Measurements from ENCODE around the gene P2RY1.

The P2RY1 gene, protein sequence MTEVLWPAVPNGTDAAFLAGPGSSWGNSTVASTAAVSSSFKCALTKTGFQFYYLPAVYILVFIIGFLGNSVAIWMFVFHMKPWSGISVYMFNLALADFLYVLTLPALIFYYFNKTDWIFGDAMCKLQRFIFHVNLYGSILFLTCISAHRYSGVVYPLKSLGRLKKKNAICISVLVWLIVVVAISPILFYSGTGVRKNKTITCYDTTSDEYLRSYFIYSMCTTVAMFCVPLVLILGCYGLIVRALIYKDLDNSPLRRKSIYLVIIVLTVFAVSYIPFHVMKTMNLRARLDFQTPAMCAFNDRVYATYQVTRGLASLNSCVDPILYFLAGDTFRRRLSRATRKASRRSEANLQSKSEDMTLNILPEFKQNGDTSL

DNA sequence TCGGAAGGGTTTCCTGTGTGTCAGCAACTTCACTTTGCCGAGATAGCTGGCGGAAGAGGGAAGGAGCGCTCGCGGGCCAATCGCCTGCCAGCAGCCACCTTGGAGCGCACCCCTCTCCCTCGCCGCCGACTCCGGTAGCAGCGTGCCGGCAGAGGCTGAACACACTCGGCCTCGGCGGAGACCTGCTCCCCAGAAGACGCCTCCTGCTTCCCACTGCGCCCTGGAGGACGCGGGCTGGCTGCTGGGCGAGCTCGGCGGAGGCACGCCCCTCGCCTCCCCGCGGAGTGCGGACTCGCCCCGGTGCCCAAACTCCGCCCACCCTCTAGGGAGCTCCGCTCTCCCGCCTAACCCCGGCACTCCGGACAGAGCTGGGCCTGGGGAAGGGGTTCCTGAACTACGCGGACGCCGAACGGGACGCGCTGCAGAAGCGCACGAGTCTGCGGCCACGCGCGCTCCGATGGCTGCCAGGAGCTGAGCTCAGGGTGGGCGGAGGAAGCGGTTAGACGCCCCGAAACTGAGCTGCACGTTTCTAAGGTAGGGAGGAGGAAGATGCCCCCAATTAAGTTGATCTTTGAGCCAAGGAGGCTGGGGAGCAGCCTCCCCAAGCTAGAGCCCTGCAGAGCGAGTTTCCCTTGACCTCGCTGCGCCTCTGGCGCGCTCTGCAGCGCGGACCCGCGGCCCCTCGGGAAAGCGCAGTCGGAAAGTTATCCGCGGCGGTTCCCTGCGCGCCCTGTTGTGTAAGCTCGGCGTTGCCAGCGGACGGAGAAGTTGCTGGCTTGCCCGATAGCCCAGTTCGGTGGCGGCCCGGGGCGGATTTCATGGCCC is at the start of gene P2RY1:
Gene P2RY1, plus strand, starts transcription at position 356 of the 825 bp plus-strand sequence. CDS start 652 bp downstream, outside the sequence.
- peak within 1 kb of the TSS; percentile 67 for H3K27ac ChIP-seq (ENCODE audit: low read depth, low read length)
- H3K4me3 ChIP-seq (ENCODE audit: low read length), result peak within 1 kb of the TSS; percentile 95
- no peaks in the 10 kb centered on the region for H3K36me3 ChIP-seq (ENCODE audit: control insufficient read depth, insufficient read depth, low read length)
- H3K9ac ChIP-seq (ENCODE audit: low read length), result peak within 1 kb of the TSS; percentile 61
- no peaks in the 10 kb centered on the region for H3K4me1 ChIP-seq (ENCODE audit: control insufficient read depth, insufficient read depth, low read length)
- H3K27me3 ChIP-seq (ENCODE audit: control insufficient read depth, insufficient read depth, low read length), result no peaks in the 10 kb centered on the region

DNA sequence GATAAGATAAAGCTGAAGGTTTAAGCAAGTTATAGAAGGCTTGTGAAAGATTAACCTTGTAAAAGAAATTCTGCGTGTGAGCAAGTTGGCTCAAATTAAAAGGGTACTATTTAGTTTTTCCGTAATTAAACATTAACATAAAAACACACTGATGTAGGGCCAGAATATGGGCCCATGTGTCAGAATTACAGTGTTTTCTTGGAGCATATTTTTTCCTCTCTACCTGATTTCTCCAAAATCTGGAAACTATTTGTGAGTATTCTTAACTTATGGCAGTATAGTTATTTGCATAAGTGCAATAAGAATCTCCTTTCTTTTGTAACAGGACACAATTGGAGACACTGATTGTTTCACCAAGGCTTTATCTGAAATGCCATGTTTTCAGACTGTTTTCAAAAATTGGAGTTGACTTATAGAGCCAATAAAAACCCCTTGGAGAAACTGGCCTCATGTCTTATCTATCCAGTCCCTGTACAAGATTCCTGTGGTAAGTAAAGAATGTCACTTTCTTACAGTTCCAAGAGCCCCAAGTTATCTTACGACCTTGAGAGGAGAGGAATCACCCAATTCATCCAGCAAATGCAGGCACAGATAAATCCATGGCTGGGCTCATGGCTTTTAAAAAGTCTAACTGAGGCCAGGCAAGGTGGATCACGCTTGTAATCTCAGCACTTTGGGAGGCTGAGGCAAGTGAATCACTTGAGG is 47.8 kb upstream of the P2RY1 start:
- Histone ChIP-seq H3K4me1 (ENCODE audit: control insufficient read depth, insufficient read depth, low read length) (no peaks in the 10 kb centered on the region), H3K27me3 (ENCODE audit: control insufficient read depth, insufficient read depth, low read length) (no peaks in the 10 kb centered on the region), H3K4me3 (ENCODE audit: low read length) (no peak overlapping the region), H3K36me3 (ENCODE audit: control insufficient read depth, insufficient read depth, low read length) (no peaks in the 10 kb centered on the region), H3K9ac (ENCODE audit: low read length) (no peak overlapping the region), H3K27ac (ENCODE audit: low read depth, low read length) (no peak overlapping the region)

DNA sequence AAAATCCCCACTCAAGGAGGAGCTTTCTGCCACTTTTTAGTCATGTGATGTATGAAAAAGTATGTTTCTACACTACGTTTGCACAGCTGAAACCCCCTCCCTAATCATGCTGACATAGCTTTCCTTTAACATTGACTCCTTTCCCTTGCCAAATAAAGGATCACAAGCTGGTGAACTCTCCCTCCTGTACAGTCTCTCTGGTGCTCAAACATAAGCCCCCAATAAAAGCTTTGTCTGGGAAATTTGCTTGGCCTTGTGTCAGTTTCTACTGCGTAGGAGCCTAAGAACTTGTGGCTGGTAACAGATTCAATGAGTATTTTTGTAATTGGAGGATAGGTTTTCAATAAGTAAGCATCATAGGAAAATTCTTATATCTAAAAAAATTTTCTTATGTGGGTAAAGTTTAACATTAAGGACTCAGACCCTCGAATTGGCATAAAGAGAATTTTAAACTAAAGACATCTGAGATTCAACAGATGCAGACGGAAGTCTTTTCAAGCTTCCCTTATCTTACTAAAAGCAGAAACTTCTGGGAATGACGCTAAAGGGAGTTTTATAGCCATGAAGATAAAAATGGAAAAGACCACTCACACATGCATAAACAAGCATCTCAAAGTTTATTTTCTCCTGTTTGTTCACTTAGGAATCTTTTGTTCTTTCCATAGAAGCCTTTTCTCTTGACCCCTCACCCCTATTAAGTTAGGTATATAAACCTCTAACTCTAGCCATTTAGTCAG is 44.1 kb upstream of the P2RY1 start:
- no peaks in the 10 kb centered on the region for H3K4me1 ChIP-seq (ENCODE audit: control insufficient read depth, insufficient read depth, low read length)
- H3K4me3 ChIP-seq (ENCODE audit: low read length), result no peak overlapping the region
- no peak overlapping the region for H3K27ac ChIP-seq (ENCODE audit: low read depth, low read length)
- H3K36me3 ChIP-seq (ENCODE audit: control insufficient read depth, insufficient read depth, low read length), result no peaks in the 10 kb centered on the region
- H3K27me3 ChIP-seq (ENCODE audit: control insufficient read depth, insufficient read depth, low read length), result no peaks in the 10 kb centered on the region
- no peak overlapping the region for H3K9ac ChIP-seq (ENCODE audit: low read length)

DNA sequence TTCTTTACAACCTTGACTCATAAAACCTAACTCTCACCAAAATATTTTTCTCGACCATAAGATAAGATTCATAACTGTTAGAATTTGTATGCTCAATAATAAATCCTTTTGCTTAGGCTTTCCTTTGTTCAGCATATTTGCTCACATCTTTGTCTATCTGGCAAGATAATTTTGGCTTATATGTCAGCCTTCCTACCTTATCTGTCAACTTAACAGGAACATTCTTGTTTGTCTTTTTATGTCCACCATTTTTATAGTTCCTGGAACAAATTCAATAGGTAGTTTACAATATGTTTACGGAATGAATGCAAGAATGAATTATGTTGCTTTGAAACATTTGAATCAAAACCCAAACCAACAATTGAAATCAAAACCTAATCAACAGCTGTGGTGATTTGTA is 41.0 kb upstream of the P2RY1 start:
- Histone ChIP-seq H3K4me3 (ENCODE audit: low read length) (no peak overlapping the region), H3K36me3 (ENCODE audit: control insufficient read depth, insufficient read depth, low read length) (no peaks in the 10 kb centered on the region), H3K27me3 (ENCODE audit: control insufficient read depth, insufficient read depth, low read length) (no peaks in the 10 kb centered on the region), H3K9ac (ENCODE audit: low read length) (no peak overlapping the region), H3K4me1 (ENCODE audit: control insufficient read depth, insufficient read depth, low read length) (no peaks in the 10 kb centered on the region), H3K27ac (ENCODE audit: low read depth, low read length) (no peak overlapping the region)

DNA sequence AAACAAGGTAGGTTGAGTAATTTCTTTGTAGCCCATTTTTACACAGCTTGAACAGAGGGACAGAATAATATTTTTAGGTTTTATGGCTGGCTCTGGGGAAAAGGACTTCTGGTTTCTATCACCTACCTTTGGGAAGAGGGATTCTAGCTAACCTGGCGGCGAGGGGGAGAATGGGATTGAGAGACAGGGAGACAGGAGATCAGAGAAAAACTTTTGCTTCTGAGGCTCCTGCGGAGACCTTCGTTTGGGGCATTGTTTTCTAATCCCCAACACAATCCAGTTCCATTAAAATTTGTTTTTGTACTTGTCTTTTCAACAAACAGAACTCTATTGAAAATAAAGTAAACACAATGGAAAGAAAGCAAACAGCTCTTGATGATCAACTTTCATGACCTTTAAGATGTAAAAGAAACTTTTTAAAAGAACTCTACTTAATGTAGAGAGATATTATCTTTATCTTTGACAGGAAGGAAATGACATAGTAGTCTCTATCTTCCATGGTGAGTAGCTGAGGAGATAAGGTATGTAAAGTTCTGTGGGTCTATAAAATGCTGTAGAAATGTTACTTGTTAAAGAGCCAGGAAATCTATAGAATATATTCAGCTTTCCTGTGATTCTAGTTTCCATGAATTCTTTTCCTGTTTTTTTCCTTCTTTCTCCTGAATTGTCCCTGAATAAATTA is 37.0 kb upstream of the P2RY1 start:
- H3K4me3 ChIP-seq (ENCODE audit: low read length), result no peak overlapping the region
- no peaks in the 10 kb centered on the region for H3K36me3 ChIP-seq (ENCODE audit: control insufficient read depth, insufficient read depth, low read length)
- no peak overlapping the region for H3K27ac ChIP-seq (ENCODE audit: low read depth, low read length)
- no peaks in the 10 kb centered on the region for H3K27me3 ChIP-seq (ENCODE audit: control insufficient read depth, insufficient read depth, low read length)
- no peaks in the 10 kb centered on the region for H3K4me1 ChIP-seq (ENCODE audit: control insufficient read depth, insufficient read depth, low read length)
- no peak overlapping the region for H3K9ac ChIP-seq (ENCODE audit: low read length)

DNA sequence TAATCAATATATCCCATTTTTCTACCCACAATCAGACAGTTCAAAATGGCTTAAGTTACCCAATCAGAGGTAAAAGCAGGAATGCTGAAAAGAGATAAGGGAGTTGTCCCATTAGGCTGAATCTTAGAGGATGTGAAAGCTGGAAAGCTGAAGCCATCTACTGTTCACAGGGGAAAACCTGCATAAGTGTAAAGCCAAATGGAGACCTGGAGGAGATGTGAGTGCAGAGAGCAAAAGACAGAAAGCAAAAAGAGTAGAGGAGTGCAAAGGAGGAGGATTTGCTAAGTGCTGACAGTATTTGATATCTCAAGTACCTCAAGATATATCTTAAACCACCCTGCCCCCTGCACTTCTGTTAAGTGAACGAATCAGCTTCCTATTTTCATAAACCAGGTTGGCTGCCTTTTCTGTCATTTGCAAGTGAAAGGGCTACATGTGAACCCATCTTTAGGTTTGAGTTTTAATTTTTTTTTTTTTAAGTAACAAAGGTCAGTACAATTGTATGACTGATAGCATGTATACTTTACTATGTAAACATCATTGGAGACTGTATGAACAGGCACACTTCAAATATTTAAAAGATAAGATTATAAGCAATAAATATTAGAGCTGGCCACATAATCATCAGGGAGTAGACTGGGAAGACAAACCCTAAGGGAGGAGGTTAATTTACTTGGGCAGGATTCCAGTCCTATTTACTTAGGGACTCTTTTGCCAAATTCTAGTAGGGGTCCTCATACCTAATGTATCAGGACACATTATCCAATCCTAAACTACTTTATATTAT is 22.8 kb upstream of the P2RY1 start:
- Histone ChIP-seq H3K4me3 (ENCODE audit: low read length) (no peak overlapping the region), H3K4me1 (ENCODE audit: control insufficient read depth, insufficient read depth, low read length) (no peaks in the 10 kb centered on the region), H3K9ac (ENCODE audit: low read length) (no peak overlapping the region), H3K27ac (ENCODE audit: low read depth, low read length) (no peak overlapping the region), H3K36me3 (ENCODE audit: control insufficient read depth, insufficient read depth, low read length) (no peaks in the 10 kb centered on the region), H3K27me3 (ENCODE audit: control insufficient read depth, insufficient read depth, low read length) (no peaks in the 10 kb centered on the region)

DNA sequence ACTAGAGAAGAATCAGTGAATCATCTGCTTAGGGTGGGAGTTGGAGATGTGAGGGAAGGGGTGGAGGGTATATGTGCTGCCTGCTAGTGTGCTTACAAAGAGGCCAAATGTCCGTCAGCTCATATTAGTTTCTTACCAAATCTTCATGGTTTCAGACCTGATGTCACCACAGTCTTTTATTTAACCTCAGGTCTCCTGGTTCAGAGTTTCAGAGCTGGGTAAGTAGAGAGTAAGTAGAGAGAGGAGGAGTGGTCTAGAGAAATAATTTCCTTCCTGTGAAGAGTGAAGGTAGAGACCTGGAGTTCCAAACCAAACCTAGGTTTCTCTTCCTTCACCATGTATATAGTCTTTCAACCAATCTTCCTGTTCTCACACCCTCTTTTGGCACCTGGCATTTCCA is 17.5 kb upstream of the P2RY1 start:
- no peak overlapping the region for H3K4me3 ChIP-seq (ENCODE audit: low read length)
- no peaks in the 10 kb centered on the region for H3K36me3 ChIP-seq (ENCODE audit: control insufficient read depth, insufficient read depth, low read length)
- no peak overlapping the region for H3K9ac ChIP-seq (ENCODE audit: low read length)
- no peaks in the 10 kb centered on the region for H3K27me3 ChIP-seq (ENCODE audit: control insufficient read depth, insufficient read depth, low read length)
- H3K27ac ChIP-seq (ENCODE audit: low read depth, low read length), result no peak overlapping the region
- no peaks in the 10 kb centered on the region for H3K4me1 ChIP-seq (ENCODE audit: control insufficient read depth, insufficient read depth, low read length)

DNA sequence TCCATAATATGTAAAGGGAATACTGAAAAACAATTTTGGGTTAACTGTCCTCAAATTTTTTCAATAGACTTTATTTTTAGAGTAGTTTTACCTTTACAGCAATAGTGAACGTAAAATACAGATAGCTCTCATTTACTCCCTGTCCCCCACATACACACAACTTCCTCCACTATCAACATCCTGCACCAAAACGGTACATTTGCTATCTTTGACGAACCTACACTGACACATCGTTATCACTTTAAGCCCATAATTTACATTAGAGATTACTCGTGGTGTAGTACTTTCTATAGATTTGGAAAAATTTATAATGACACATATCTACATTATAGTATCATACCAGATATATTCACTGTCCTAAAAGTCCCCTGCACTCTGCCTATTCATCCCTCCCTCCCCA is 16.9 kb upstream of the P2RY1 start:
- Histone ChIP-seq H3K27ac (ENCODE audit: low read depth, low read length) (no peak overlapping the region), H3K27me3 (ENCODE audit: control insufficient read depth, insufficient read depth, low read length) (no peaks in the 10 kb centered on the region), H3K9ac (ENCODE audit: low read length) (no peak overlapping the region), H3K36me3 (ENCODE audit: control insufficient read depth, insufficient read depth, low read length) (no peaks in the 10 kb centered on the region), H3K4me1 (ENCODE audit: control insufficient read depth, insufficient read depth, low read length) (no peaks in the 10 kb centered on the region), H3K4me3 (ENCODE audit: low read length) (no peak overlapping the region)

DNA sequence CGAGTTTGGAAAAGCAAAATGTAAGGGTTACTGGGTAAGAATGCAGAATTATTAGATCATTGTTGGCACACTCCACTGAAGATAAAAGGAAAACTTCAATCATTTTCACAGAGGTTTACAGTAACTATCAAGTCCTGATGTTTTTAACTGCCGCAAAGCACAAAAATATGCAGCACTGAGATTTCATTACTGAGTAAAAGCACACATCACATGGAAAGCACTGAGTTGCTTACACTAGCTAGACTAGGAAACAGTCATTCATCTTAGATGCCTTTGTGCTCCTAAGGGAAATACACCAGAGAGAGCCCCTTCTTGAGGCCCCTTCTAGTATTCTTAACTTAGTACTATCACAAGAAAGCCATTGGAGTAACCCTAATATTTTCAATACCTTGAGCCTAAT is 11.8 kb upstream of the P2RY1 start:
- Histone ChIP-seq H3K27me3 (ENCODE audit: control insufficient read depth, insufficient read depth, low read length) (no peaks in the 10 kb centered on the region), H3K36me3 (ENCODE audit: control insufficient read depth, insufficient read depth, low read length) (no peaks in the 10 kb centered on the region), H3K9ac (ENCODE audit: low read length) (no peak overlapping the region), H3K4me3 (ENCODE audit: low read length) (no peak overlapping the region), H3K27ac (ENCODE audit: low read depth, low read length) (no peak overlapping the region), H3K4me1 (ENCODE audit: control insufficient read depth, insufficient read depth, low read length) (no peaks in the 10 kb centered on the region)

DNA sequence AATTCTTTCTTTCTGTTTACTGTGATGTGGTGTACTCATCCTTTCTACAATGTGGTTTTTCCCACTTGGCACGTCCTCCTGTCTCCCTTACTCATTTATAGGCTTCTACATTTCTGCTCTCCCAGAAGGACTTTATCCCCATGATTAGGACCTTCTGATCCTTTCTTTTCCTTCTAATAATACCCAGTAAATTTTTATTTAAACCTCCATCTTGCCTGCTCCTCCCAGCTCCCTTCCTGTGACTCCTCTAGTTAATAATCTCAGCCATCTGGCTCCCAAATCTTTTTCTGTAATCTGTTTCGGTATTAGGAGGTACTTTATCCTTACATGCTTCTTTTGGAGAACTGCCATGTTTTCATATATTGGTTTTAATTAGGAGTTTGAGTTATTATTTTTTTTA is 11.2 kb upstream of the P2RY1 start:
- Histone ChIP-seq H3K4me1 (ENCODE audit: control insufficient read depth, insufficient read depth, low read length) (no peaks in the 10 kb centered on the region), H3K27me3 (ENCODE audit: control insufficient read depth, insufficient read depth, low read length) (no peaks in the 10 kb centered on the region), H3K27ac (ENCODE audit: low read depth, low read length) (no peak overlapping the region)

DNA sequence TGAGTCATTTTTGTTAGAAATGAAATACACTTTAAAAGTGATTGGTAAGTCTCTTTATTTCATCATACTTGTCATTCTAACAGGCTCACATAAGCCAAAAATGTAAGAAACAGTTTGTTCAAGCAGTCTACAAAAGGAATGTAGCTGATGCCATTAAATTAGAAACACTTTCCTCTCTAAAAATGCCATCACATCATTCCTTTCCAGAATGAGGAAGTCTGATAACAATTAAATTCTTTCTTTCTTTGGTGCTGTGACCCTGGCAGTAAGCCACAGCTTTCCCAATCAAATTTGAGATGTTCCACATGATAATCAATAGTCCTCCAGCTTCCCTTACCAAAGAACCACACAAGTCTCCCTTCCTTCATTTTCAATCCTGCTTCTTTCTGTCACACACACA is 9.4 kb upstream of the P2RY1 start:
- H3K4me1 ChIP-seq (ENCODE audit: control insufficient read depth, insufficient read depth, low read length), result no peaks in the 10 kb centered on the region
- H3K27me3 ChIP-seq (ENCODE audit: control insufficient read depth, insufficient read depth, low read length), result no peaks in the 10 kb centered on the region
- H3K9ac ChIP-seq (ENCODE audit: low read length), result no peak overlapping the region
- H3K27ac ChIP-seq (ENCODE audit: low read depth, low read length), result no peak overlapping the region
- H3K4me3 ChIP-seq (ENCODE audit: low read length), result no peak overlapping the region
- H3K36me3 ChIP-seq (ENCODE audit: control insufficient read depth, insufficient read depth, low read length), result no peaks in the 10 kb centered on the region

More for the DNA sequence above, 11.2 kb upstream of the P2RY1 start:
- Histone ChIP-seq H3K9ac (ENCODE audit: low read length) (no peak overlapping the region), H3K4me3 (ENCODE audit: low read length) (no peak overlapping the region), H3K36me3 (ENCODE audit: control insufficient read depth, insufficient read depth, low read length) (no peaks in the 10 kb centered on the region)
